ENCODE results near the gene CSMD2. TPM values are rescaled to one million over a fixed set of nuclear protein-coding genes. Genes with fewer than 3 reads are reported as not detected.

CSMD2 gene
- total and polyA plus RNA-seq, 2 of the 8 experiments (the other 6 are each of a cell fraction or from before 2014, with no cell fraction given) = 7.0 to 14.7 TPM

DNA sequence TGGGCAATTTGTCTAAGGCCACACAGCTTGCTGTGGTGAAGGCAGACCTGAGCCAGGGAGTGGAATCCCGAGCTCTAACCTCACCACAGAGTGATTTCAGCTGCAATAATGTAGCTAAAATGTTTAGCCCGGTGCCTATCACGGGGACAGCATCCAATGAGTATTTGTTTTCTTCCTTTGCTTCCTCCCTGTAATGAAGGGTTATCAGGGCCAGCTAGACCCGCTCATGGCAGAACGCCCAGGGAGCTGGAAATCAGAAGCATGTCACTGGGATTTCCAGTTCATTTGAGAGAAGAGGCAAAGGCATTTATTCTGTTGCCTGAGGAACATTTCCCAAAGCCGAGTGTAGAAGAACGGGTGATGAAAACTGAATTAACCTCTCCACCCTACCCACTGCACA is 509.5 kb downstream of the CSMD2 start:
- CTCF ChIA-PET (ENCODE audit: partially characterized antibody) = interaction anchor here (1.0 to 8.8 kb wide), 9 partner anchors 8 to 805 kb away, joined by 4 to 60 read pairs (median 6); no protein-coding TSS in a partner anchor
- POLR2A ChIA-PET (ENCODE audit: partially characterized antibody) = interaction anchor here (1.2 kb wide), 1 partner anchor 52 kb away, joined by 3 read pairs; no protein-coding TSS in a partner anchor
- H3K9ac ChIP-seq (replicated peaks in 1 of 4; ENCODE audit: extremely low read depth in 1 of 4, low read depth in 3 of 4, low read length in 3 of 4) = no peak overlapping the region

More for the DNA sequence above, 509.5 kb downstream of the CSMD2 start:
- Histone ChIP-seq H2BK5ac (ENCODE audit: low read depth, low read length) (no peak overlapping the region), H2AFZ (ENCODE audit: low read length) (no peak overlapping the region), H3K4ac (replicated peaks; ENCODE audit: insufficient read length, low read depth, low read length) (no peak overlapping the region), H3K18ac (ENCODE audit: extremely low read depth, low read length) (no peak overlapping the region), H3K79me2 (ENCODE audit: control insufficient read depth in 1 of 2, insufficient read depth in 2 of 2, low read length in 2 of 2) (no peaks in the 10 kb centered on the region), H2BK15ac (ENCODE audit: low read length) (no peak overlapping the region), H4K5ac (ENCODE audit: insufficient read length, low read depth, low read length) (no peak overlapping the region), H2BK12ac (ENCODE audit: low read depth, low read length) (no peak overlapping the region), H3K23me2 (ENCODE audit: low read depth, low read length) (no peaks in the 10 kb centered on the region), H3K27ac (ENCODE audit: low read depth, low read length) (no peak overlapping the region), H2AK5ac (ENCODE audit: low read depth, low read length) (no peak overlapping the region), H4K91ac (replicated peaks; ENCODE audit: insufficient read length, low read length) (no peak overlapping the region), H2BK20ac (ENCODE audit: low read length) (no peak overlapping the region), H3K79me1 (ENCODE audit: low read depth, low read length) (no peaks in the 10 kb centered on the region), H3K4me1 (replicated peaks in 1 of 4; ENCODE audit: control insufficient read depth in 3 of 4, insufficient read depth in 4 of 4, low read length in 3 of 4) (no peaks in the 10 kb centered on the region), H2BK120ac (replicated peaks; ENCODE audit: low read depth, low read length) (no peak overlapping the region), H4K20me1 (replicated peaks in 1 of 2; ENCODE audit: control insufficient read depth in 1 of 2, insufficient read depth in 2 of 2, low read length in 2 of 2) (no peaks in the 10 kb centered on the region), H3K36me3 (ENCODE audit: control insufficient read depth in 2 of 4, insufficient read depth in 4 of 4, low read length in 3 of 4) (peaks cover 0 to 10% (median 4%) of the 10 kb centered on the region in 4 experiments; a peak in 3 of 8 replicates), H3K56ac (replicated peaks; ENCODE audit: insufficient read length, low read depth, low read length) (no peak overlapping the region), H3K9me3 (ENCODE audit: insufficient read depth in 2 of 2, low read depth in 1 of 2, low read length in 1 of 2) (no peaks in the 10 kb centered on the region), H4K8ac (ENCODE audit: extremely low read depth, insufficient read depth, low read length) (no peak overlapping the region), H3K23ac (ENCODE audit: insufficient read length) (no peak overlapping the region), H3K4me2 (ENCODE audit: insufficient read depth in 1 of 2, low read depth in 2 of 2, low read length in 2 of 2) (no peak overlapping the region), H3K27me3 (replicated peaks in 1 of 4; ENCODE audit: control insufficient read depth in 3 of 4, extremely low read depth in 1 of 4, insufficient read depth in 3 of 4, low read length in 3 of 4) (no peaks in the 10 kb centered on the region), H3K14ac (ENCODE audit: insufficient read length) (no peak overlapping the region), H3K4me3 (ENCODE audit: extremely low read depth in 1 of 4, insufficient read depth in 2 of 4, low read depth in 3 of 4, low read length in 4 of 4) (no peak overlapping the region)
- FAIRE-seq = no peak
- 91% methylated on average over 7 of the region's 7 CpGs; no CpG with 5 or more reads in 1 of the 2 experiments for WGBS, 2 experiments (ENCODE audit: extremely low coverage in 1 of 2, insufficient coverage in 1 of 2, insufficient read length in 1 of 2, insufficient replicate concordance in 2 of 2, low coverage in 1 of 2, low lambda C conversion rate in 2 of 2, missing lambda C conversion rate in 1 of 2)
- TF ChIP-seq POU5F1 (IDR thresholded peaks at IDR 0.05; ENCODE audit: low read depth, low read length) = no peak
- TF ChIP-seq SUZ12 (IDR thresholded peaks at IDR 0.05; ENCODE audit: low read length) = no peak
- TF ChIP-seq MAFK (IDR thresholded peaks at IDR 0.05; ENCODE audit: low read depth, low read length) = no peak
- TF ChIP-seq NANOG (IDR thresholded peaks at IDR 0.05; ENCODE audit: insufficient read depth, low read depth, low read length, poor library complexity, severe bottlenecking) = no peak
- no peak for TF ChIP-seq SP4 (IDR thresholded peaks at IDR 0.05; ENCODE audit: low read length)
- TF ChIP-seq BACH1 (IDR thresholded peaks at IDR 0.05; ENCODE audit: low read length) = no peak
- TF ChIP-seq KDM5A (IDR thresholded peaks at IDR 0.05; ENCODE audit: low read length) = no peak
- TF ChIP-seq KDM4A (IDR thresholded peaks at IDR 0.05; ENCODE audit: low read depth, low read length, severe bottlenecking) = no peak
- DNase-seq (ENCODE audit: low read depth in 1 of 2, low spot score in 2 of 2) = no peak
